GM23338 (cell line): ENCODE data around the gene ADRB2. TPM values are rescaled to one million over a fixed set of nuclear protein-coding genes. Genes with fewer than 3 reads are reported as not detected.
"Not testable (repeated sequence)": the region's sequence is repeated elsewhere in the genome, so short reads cannot be mapped to it uniquely, and the experiment has no call there.

Experiments used
- ATAC-seq: fragments of 200-7000 bp; cut with Tn5 transposase; 3 replicates; pipeline ENCODE4 v1.9.1; 2020
- DNase-seq: peaks from one replicate; pipeline ENCODE4 v3.0.0-alpha.2; 2015; ENCODE audit warnings: low spot score
- H2AFZ ChIP-seq: fragments of 200-600 bp; sonication (generic); 2 replicates; pipeline ENCODE4 v1.8.0; 2016; ENCODE audit warnings: antibody characterized with exemption, mild to moderate bottlenecking, moderate library complexity
- H3F3A ChIP-seq: fragments of 200-600 bp; sonication (generic); replicated peaks from 2 replicates; pipeline ENCODE4 v1.8.0; 2017; ENCODE audit warnings: antibody characterized with exemption, mixed run types, low read depth
- H3K27ac ChIP-seq: fragments of 200-600 bp; sonication (generic); 2 replicates; pipeline ENCODE4 v1.6.1; 2016; ENCODE audit warnings: low read depth
- H3K27me3 ChIP-seq: fragments of 200-600 bp; sonication (generic); 2 replicates; pipeline ENCODE4 v1.8.0; 2016; ENCODE audit warnings: mild to moderate bottlenecking, mixed run types, moderate library complexity; ENCODE audit not compliant: insufficient read depth
- H3K36me3 ChIP-seq: fragments of 200-600 bp; sonication (generic); 2 replicates; pipeline ENCODE4 v1.8.0; 2016; ENCODE audit warnings: mild to moderate bottlenecking; ENCODE audit not compliant: insufficient read depth
- H3K4me1 ChIP-seq: fragments of 200-600 bp; sonication (generic); 2 replicates; pipeline ENCODE4 v1.8.0; 2016; ENCODE audit warnings: mild to moderate bottlenecking, moderate library complexity; ENCODE audit not compliant: insufficient read depth
- H3K4me2 ChIP-seq: fragments of 200-600 bp; sonication (generic); 2 replicates; pipeline ENCODE4 v1.7.1; 2017; ENCODE audit warnings: mixed run types
- H3K4me3 ChIP-seq: fragments of 200-600 bp; sonication (generic); 2 replicates; pipeline ENCODE4 v1.6.1; 2016; ENCODE audit warnings: mixed run types
- H3K79me2 ChIP-seq: fragments of 200-600 bp; sonication (generic); replicated peaks from 2 replicates; pipeline ENCODE4 v1.8.0; 2017; ENCODE audit warnings: mild to moderate bottlenecking; ENCODE audit not compliant: insufficient read depth
- H3K9me2 ChIP-seq: fragments of 200-600 bp; sonication (generic); 2 replicates; pipeline ENCODE4 v1.8.0; 2017; ENCODE audit not compliant: insufficient read depth
- H4K20me1 ChIP-seq: fragments of 200-600 bp; sonication (generic); replicated peaks from 2 replicates; pipeline ENCODE4 v1.8.0; 2017; ENCODE audit warnings: mild to moderate bottlenecking; ENCODE audit not compliant: insufficient read depth
- H3K27ac Mint-ChIP-seq: 2 replicates; pipeline ENCODE4 v1.8.0; 2020; ENCODE audit warnings: inconsistent platforms, mild to moderate bottlenecking, moderate library complexity, mixed read lengths
- H3K27me3 Mint-ChIP-seq: 3 replicates; pipeline ENCODE4 v1.8.0; 2022; ENCODE audit warnings: low read depth, mild to moderate bottlenecking, moderate library complexity, mixed read lengths, inconsistent platforms; ENCODE audit not compliant: insufficient read depth, poor library complexity
- H3K36me3 Mint-ChIP-seq: 3 replicates; pipeline ENCODE4 v1.8.0; 2021; ENCODE audit warnings: low read depth, mild to moderate bottlenecking, inconsistent platforms, moderate library complexity, mixed read lengths
- H3K4me1 Mint-ChIP-seq: 3 replicates; pipeline ENCODE4 v1.8.0; 2020; ENCODE audit warnings: mild to moderate bottlenecking, inconsistent platforms, mixed read lengths
- H3K4me3 Mint-ChIP-seq: 3 replicates; pipeline ENCODE4 v1.8.0; 2021; ENCODE audit warnings: moderate library complexity, mild to moderate bottlenecking, inconsistent platforms, mixed read lengths
- H3K9me3 Mint-ChIP-seq: 3 replicates; pipeline ENCODE4 v1.8.0; 2020; ENCODE audit warnings: moderate library complexity, mild to moderate bottlenecking, inconsistent platforms, mixed read lengths
- EZH2phosphoT487 ChIP-seq: fragments of 200-600 bp; sonication (generic); IDR thresholded peaks from one replicate; pipeline ENCODE4 v1.8.1; 2018; ENCODE audit warnings: antibody characterized with exemption; ENCODE audit not compliant: unreplicated experiment
- JUNB ChIP-seq: IDR thresholded peaks from one replicate; pipeline ENCODE4 v1.6.1; 2016; ENCODE audit warnings: antibody characterized with exemption; ENCODE audit not compliant: unreplicated experiment
- NANOG ChIP-seq: IDR thresholded peaks from 2 replicates; pipeline ENCODE4 v1.6.1; 2016; ENCODE audit warnings: antibody characterized with exemption, borderline replicate concordance
- POLR2AphosphoS5 ChIP-seq: IDR thresholded peaks from 2 replicates; pipeline ENCODE4 v1.6.1; 2016; ENCODE audit warnings: antibody characterized with exemption, low read depth
- STAT1 ChIP-seq: IDR thresholded peaks from one replicate; pipeline ENCODE4 v1.6.1; 2016; ENCODE audit warnings: antibody characterized with exemption; ENCODE audit not compliant: unreplicated experiment
- ZNF114 ChIP-seq: fragments of 250-450 bp; sonication (Bioruptor Pico); IDR thresholded peaks from 2 replicates; pipeline ENCODE4 v1.5.0; 2020; ENCODE audit warnings: mild to moderate bottlenecking, moderate library complexity
- polyA plus RNA-seq: library from polyadenylated mRNA; unstranded; fragments of >200 nt; fragmentation: Nextera tagmentation; extraction: Ambion mirVana; gene quantifications from 2 replicates; pipeline ENCODE4 v1.2.1, GENCODE V29; 2016
- total RNA-seq: library from RNA; depleted of rRNA; stranded (reverse); fragments of >200 nt; shearing (Covaris generic); gene quantifications from 2 replicates; pipeline ENCODE4 v1.2.3, GENCODE V29; 2014
- TF ChIP-seq, protein P1 (sequence below), 2 experiments: fragments of 200-600 bp in 1 of 2; sonication (generic) in 1 of 2; conservative IDR thresholded peaks; 2 replicates each; pipeline versions ENCODE4 v1.5.1 to v1.6.1; 2016 to 2017; ENCODE audit warnings: antibody characterized with exemption in 2 of 2, low read depth in 2 of 2, mild to moderate bottlenecking in 2 of 2, moderate library complexity in 1 of 2
- TF ChIP-seq, protein P2 (sequence below): IDR thresholded peaks from 2 replicates; pipeline ENCODE4 v1.6.1; 2016; ENCODE audit warnings: antibody characterized with exemption

Gene ADRB2
- total and polyA plus RNA-seq, 2 experiments from 2014 or later, result 0.44 to 1.3 TPM

DNA sequence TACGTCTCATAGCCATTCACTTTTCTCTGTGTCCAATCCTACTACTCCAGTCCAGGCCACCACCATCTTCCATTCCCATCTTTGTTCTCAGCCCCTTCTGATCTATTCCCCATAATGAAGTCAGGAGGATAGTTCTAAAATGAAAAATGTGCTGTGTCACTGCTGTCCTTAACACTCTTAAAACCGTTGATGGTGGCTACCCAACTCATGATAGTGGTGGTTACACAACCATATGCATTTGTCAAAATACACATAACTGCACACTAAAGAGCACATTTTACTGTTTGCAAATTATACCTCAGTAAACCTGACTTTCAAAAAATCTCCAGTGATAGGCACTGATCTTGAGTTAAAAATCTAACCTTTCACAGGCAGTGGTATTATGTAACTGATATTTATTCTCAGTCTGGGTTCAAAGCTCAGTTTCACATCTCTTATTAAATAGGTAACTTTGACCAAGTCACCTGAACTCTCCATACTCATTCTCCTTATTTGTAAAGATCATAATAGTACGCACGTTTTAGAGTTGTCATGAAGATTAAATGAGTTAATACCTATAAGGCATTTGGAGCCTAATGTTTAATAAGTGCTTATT is 24.6 kb upstream of the ADRB2 start:
- no peaks in the 10 kb centered on the region for H3K9me3 Mint-ChIP-seq
- H3K4me3 Mint-ChIP-seq, result no peak overlapping the region
- no peaks in the 10 kb centered on the region for H3K79me2 ChIP-seq
- DNase-seq (no peak), ATAC-seq (no peak)
- no peak overlapping the region for H3K27ac Mint-ChIP-seq
- no peaks in the 10 kb centered on the region for H3F3A ChIP-seq
- no peak overlapping the region for H3K4me2 ChIP-seq
- H3K27me3 ChIP-seq, result no peaks in the 10 kb centered on the region
- 0 out of 2 replicates have a peak, but pooled peaks cover 3% of the 10 kb centered on the region for H3K9me2 ChIP-seq
- no peaks in the 10 kb centered on the region for H3K27me3 Mint-ChIP-seq
- no peaks in the 10 kb centered on the region for H3K4me1 ChIP-seq
- H3K4me3 ChIP-seq, result no peak overlapping the region
- H3K36me3 Mint-ChIP-seq, result no peaks in the 10 kb centered on the region
- no peak for TF ChIP-seq STAT1
- TF ChIP-seq POLR2AphosphoS5, result no peak
- TF ChIP-seq, protein P1, sequence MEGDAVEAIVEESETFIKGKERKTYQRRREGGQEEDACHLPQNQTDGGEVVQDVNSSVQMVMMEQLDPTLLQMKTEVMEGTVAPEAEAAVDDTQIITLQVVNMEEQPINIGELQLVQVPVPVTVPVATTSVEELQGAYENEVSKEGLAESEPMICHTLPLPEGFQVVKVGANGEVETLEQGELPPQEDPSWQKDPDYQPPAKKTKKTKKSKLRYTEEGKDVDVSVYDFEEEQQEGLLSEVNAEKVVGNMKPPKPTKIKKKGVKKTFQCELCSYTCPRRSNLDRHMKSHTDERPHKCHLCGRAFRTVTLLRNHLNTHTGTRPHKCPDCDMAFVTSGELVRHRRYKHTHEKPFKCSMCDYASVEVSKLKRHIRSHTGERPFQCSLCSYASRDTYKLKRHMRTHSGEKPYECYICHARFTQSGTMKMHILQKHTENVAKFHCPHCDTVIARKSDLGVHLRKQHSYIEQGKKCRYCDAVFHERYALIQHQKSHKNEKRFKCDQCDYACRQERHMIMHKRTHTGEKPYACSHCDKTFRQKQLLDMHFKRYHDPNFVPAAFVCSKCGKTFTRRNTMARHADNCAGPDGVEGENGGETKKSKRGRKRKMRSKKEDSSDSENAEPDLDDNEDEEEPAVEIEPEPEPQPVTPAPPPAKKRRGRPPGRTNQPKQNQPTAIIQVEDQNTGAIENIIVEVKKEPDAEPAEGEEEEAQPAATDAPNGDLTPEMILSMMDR (conservative IDR thresholded peaks at IDR 0.05; ENCODE audit: low read depth in 2 of 2), result no peak
- H2AFZ ChIP-seq, result no peak overlapping the region
- H3K36me3 ChIP-seq, result no peaks in the 10 kb centered on the region
- no peak overlapping the region for H3K27ac ChIP-seq
- H3K4me1 Mint-ChIP-seq, result peaks cover 8% of the 10 kb centered on the region
- no peaks in the 10 kb centered on the region for H4K20me1 ChIP-seq

DNA sequence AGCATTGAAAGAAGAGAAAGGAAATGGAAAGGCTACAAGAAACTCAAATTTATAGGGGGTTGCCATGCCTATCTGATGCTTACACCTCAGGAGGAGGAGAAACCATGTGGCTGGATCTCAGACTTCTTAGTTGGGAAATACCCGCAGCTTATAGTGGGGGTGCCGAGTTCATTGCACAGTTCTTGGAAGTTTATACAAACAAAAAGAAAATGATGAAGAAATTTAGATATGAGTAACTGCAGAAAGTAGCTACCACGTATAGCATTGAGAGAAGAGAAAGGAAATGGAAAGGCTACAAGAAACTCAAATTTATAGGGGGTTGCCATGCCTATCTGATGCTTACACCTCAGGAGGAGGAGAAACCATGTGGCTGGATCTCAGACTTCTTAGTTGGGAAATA is 23.0 kb upstream of the ADRB2 start:
- not testable (repeated sequence) for H3K36me3 Mint-ChIP-seq, H3K9me3 Mint-ChIP-seq, H3F3A ChIP-seq, H3K27ac Mint-ChIP-seq, H3K79me2 ChIP-seq, H3K4me2 ChIP-seq, H3K9me2 ChIP-seq, H3K27ac ChIP-seq, H3K4me3 ChIP-seq, H3K36me3 ChIP-seq, H3K4me3 Mint-ChIP-seq, ATAC-seq, H3K27me3 Mint-ChIP-seq, H3K27me3 ChIP-seq, H3K4me1 ChIP-seq, H4K20me1 ChIP-seq, H2AFZ ChIP-seq, DNase-seq
- H3K4me1 Mint-ChIP-seq, result peaks cover 10% of the 10 kb centered on the region

DNA sequence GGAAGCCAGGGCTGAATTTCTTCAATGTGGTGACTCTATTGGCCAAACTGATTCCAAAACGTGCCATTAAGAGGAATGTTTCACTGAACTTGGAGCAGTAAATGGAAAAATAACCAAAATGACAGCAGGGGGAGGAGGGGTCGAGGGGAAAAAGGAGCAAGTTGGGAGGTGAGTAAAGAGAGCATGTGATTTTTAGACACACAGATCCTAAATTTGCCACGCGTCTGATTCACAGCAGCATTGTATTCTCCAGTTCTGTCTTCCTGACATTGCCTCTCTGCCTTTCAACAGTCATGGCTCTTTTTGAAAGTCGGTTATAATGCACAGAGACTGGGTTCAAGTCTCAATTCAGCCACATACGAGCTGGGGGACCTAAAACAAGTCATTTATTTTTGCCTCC is 22.0 kb upstream of the ADRB2 start:
- Histone ChIP-seq H3K4me3 (no peak overlapping the region), H3K79me2 (no peaks in the 10 kb centered on the region), H3K27me3 (no peaks in the 10 kb centered on the region), H3K36me3 (no peaks in the 10 kb centered on the region), H3K9me2 (0 out of 2 replicates have a peak, but pooled peaks cover 3% of the 10 kb centered on the region), H3K4me1 (no peaks in the 10 kb centered on the region), H3K27ac (no peak overlapping the region), H3F3A (no peaks in the 10 kb centered on the region), H2AFZ (no peak overlapping the region), H3K4me2 (no peak overlapping the region), H4K20me1 (no peaks in the 10 kb centered on the region)
- H3K4me3 Mint-ChIP-seq, result no peak overlapping the region
- H3K27me3 Mint-ChIP-seq, result no peaks in the 10 kb centered on the region
- DNase-seq (no peak), ATAC-seq (no peak)
- no peaks in the 10 kb centered on the region for H3K36me3 Mint-ChIP-seq
- peaks cover 12% of the 10 kb centered on the region for H3K4me1 Mint-ChIP-seq
- H3K9me3 Mint-ChIP-seq, result no peaks in the 10 kb centered on the region
- no peak for TF ChIP-seq ZNF114
- TF ChIP-seq, protein P2, sequence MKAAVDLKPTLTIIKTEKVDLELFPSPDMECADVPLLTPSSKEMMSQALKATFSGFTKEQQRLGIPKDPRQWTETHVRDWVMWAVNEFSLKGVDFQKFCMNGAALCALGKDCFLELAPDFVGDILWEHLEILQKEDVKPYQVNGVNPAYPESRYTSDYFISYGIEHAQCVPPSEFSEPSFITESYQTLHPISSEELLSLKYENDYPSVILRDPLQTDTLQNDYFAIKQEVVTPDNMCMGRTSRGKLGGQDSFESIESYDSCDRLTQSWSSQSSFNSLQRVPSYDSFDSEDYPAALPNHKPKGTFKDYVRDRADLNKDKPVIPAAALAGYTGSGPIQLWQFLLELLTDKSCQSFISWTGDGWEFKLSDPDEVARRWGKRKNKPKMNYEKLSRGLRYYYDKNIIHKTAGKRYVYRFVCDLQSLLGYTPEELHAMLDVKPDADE, result no peak
- TF ChIP-seq POLR2AphosphoS5, result no peak
- no peak for TF ChIP-seq EZH2phosphoT487
- no peak for TF ChIP-seq JUNB
- TF ChIP-seq NANOG, result no peak
- no peak for TF ChIP-seq STAT1
- no peak overlapping the region for H3K27ac Mint-ChIP-seq
